HG03354 (cell line): ENCODE data around the gene WDHD1.
"Not testable (repeated sequence)": the region's sequence is repeated elsewhere in the genome, so short reads cannot be mapped to it uniquely, and the experiment has no call there.

Experiments used
- ATAC-seq: cut with Tn5 transposase; IDR thresholded peaks from one replicate; pipeline ENCODE4 v1.9.1; 2021; ENCODE audit warnings: mild to moderate bottlenecking; ENCODE audit not compliant: unreplicated experiment, poor library complexity, severe bottlenecking

The WDHD1 gene

GRCh38 chr14:55048900-55049436 lies 22.1 kb upstream of the WDHD1 start:
- no peak for ATAC-seq

- ATAC-seq: no peak
Observed at GRCh38 chr14:55047301-55048053, 20.6 kb upstream of the WDHD1 start.

DNA sequence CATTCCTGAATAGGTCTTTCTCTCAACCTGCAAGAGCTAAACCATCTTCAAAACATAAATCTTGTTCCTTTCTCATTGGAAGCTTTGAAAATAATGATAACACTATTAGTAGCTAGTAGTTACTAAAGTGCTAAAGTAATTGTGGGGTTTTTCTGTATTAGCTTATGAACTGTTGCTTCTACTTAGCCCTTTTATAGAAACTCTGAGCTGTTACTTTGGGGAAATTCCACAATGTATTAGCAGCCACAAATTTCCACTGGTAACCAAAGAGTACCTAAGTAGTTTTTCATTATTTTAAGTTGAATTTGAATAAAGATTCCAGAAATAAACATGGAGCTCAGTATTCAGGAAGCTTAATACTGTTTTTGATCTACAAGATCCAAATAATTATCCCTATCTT lies 18.2 kb upstream of the WDHD1 start:
- no peak for ATAC-seq

- no peak for ATAC-seq
Observed at GRCh38 chr14:55043528-55043927, 16.6 kb upstream of the WDHD1 start.

- no peak for ATAC-seq
Observed at GRCh38 chr14:55038708-55039107, 11.8 kb upstream of the WDHD1 start.

- ATAC-seq: not testable (repeated sequence)
Observed at GRCh38 chr14:55037995-55038394, 11.1 kb upstream of the WDHD1 start.

- no peak for ATAC-seq
Observed at GRCh38 chr14:55031190-55031589, 4.3 kb upstream of the WDHD1 start.

DNA sequence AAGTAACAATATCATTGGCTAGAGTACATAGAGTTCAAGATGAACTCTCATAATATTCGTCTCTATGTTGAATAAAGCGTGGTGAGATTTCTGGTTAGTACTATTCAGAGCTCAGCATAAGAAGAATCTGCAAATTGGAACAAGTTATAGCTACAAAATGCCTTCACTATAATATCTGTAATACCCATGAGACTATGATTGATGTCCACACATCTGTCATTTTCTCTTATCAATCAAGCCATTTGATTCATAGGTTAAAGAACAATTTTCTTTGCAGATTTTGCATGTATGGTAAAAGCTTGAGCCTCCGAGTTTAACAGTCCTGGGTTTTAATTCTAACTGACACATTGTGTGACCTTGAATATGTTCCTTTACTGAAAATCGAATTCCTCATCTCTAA lies 1.6 kb upstream of the WDHD1 start:
- ATAC-seq: no peak

DNA sequence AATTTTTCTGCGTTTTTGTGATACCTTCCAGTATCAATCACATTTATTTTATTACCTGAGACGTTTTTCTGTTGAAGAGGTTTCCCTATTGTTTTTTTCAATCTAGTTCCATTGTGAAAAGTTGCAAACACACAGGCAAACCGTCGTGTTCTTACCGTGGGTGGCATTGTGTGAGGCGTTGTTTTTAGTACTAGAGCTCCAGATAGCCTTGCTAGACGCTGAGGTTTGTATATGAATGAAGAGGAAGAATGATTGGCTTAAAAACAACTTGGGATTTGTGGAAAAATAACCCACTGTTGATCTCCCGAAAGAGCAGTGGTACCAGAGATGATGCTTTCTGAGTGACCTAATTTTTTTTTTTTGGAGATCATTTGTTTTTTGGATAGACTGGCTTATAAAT lies 1.2 kb upstream of the WDHD1 start:
- no peak for ATAC-seq

GRCh38 chr14:55026441-55026792 lies 482 bp downstream of the WDHD1 start:
- ATAC-seq: no peak

DNA sequence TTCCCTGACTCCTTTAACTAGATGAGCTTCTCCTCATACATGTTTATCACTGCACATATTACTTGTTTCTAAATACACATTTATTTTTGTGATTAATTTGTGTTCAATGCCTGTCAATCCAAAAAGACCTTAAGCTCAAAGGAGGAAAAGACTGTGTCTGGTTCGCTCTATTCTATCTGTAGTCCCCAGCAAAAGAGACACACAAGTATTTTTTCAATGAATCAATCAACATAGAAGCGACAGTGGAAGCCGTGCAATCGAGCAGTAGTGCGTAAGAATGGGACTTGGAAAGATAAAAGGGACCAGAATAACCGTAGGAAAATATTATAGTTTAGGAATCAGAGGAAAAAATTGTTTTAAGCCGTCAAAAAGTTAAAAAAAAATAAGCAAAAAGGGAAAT lies 951 bp downstream of the WDHD1 start:
- ATAC-seq: no peak

GRCh38 chr14:55024365-55024764 lies 2.5 kb downstream of the WDHD1 start:
- ATAC-seq: not testable (repeated sequence)

DNA sequence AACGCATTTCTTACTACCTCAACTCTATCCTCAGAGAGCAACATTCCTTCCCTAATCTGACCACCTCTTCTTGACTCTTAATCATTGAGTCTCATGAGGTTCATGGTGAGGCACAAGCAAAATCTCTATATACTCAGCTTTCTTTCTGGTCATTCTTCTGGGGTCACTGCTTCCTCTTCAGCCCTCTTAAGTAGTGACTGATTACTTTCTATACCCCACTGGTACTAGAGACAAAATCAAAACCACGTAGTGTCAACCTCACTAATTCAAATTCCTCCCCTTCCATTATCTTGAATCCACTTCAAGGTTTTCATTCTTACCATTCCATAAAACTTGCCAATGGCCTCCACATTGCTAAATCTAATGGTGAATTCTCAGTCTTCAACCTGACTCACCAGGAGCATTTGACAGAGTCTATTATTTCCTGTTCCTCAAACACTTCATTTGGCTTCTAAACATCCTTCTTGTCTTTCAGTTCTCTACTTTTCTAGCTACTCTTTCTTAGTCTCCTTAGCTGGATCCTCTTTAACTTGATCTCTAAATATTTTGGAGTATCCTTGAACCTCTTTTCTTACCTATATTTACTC lies 6.8 kb downstream of the WDHD1 start:
- ATAC-seq: peak; percentile 64

DNA sequence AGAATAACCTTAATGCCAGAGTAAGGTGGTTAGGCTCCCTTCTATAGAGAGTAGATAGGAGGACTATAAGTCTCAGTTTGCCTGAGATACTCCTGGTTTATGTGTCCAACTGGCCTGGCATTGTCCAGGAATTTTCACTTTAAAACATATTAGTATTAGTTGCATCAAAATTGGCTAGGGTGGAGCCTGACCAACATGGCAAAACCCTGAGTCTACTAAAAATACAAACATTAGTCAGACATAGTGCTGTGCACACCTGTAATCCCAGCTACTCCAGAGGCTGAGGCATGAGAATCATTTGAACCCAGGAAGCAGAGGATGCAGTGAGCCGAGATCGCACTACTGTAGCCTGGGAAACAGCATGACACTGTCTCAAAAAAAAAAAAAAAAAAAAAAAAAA lies 11.9 kb downstream of the WDHD1 start:
- ATAC-seq: no peak

- no peak for ATAC-seq
Observed at GRCh38 chr14:55005071-55005470, 21.8 kb downstream of the WDHD1 start.

- no peak for ATAC-seq
Observed at GRCh38 chr14:55000381-55000780, 26.5 kb downstream of the WDHD1 start.

- ATAC-seq: no peak
Observed at GRCh38 chr14:54985156-54985555, 41.7 kb downstream of the WDHD1 start.

- no peak for ATAC-seq
Observed at GRCh38 chr14:54981698-54982097, 45.2 kb downstream of the WDHD1 start.

GRCh38 chr14:54979039-54979438 lies 47.9 kb downstream of the WDHD1 start:
- no peak for ATAC-seq

- no peak for ATAC-seq
Observed at GRCh38 chr14:54976316-54976715, 50.6 kb downstream of the WDHD1 start.

DNA sequence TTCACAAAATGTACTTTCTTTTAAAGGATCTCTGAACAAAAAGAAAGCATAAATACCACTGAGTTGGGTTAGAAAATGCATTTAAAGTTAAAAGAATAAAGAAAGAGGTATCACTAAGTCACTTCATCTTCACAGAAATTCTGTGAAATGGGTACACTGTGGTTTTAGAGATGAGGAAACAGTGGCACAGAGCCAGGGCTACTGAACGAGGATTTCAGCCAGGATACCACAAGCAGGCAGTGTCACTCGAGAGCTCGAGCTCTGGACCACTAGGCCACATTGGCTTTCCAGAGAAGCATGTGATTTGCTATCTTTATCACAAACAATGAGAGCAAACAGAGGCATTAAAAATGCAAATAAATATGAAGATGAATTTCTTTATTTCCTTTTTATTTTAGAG lies 51.0 kb downstream of the WDHD1 start:
- no peak for ATAC-seq
